ENCODE data around the gene DNAH10. TPM values are rescaled to one million over a fixed set of nuclear protein-coding genes. Genes with fewer than 3 reads are reported as not detected.
A peak's percentile ranks its signal among the peaks of the same experiment; 100 is the strongest.

The DNAH10 gene
- total and polyA plus RNA-seq, 10 of the 15 experiments (the other 5 are each of a cell fraction or from before 2014, with no cell fraction given), result 0.01 to 0.32 (median 0.06) TPM

- Histone ChIP-seq H3K9me3 (replicated peaks; ENCODE audit: control insufficient read depth, insufficient read depth, low read length) (no peaks in the 10 kb centered on the region), H3K4me2 (ENCODE audit: control insufficient read depth, insufficient read depth) (no peak overlapping the region), H4K20me1 (ENCODE audit: control insufficient read depth, insufficient read depth) (no peaks in the 10 kb centered on the region), H2AFZ (ENCODE audit: control insufficient read depth, low read depth, low read length) (no peak overlapping the region), H3K4me3 (no peak overlapping the region), H3K36me3 (ENCODE audit: control insufficient read depth in 2 of 2, insufficient read depth in 2 of 2, low read length in 1 of 2) (no peaks in the 10 kb centered on the region), H3K27ac (ENCODE audit: control insufficient read depth, insufficient read depth) (no peak overlapping the region), H3K9ac (ENCODE audit: control insufficient read depth, insufficient read depth, low read length) (no peak overlapping the region), H3K4me1 (ENCODE audit: control insufficient read depth, insufficient read depth, low read length) (no peaks in the 10 kb centered on the region), H3K27me3 (replicated peaks in 1 of 2; ENCODE audit: control insufficient read depth in 2 of 2, insufficient read depth in 2 of 2, low read length in 1 of 2) (peaks cover 0 to under 1% of the 10 kb centered on the region in 2 experiments; a peak in 1 of 4 replicates), H3K79me2 (ENCODE audit: control insufficient read depth, insufficient read depth, low read length) (no peaks in the 10 kb centered on the region)
- in situ Hi-C loops (cut with MboI), result no loop called here
- FAIRE-seq, result no peak
- TF ChIP-seq STAT1 (conservative IDR thresholded peaks at IDR 0.05) (no peak), WRNIP1 (IDR thresholded peaks at IDR 0.05; ENCODE audit: borderline replicate concordance, low read depth, low read length) (no peak), ZBTB40 (IDR thresholded peaks at IDR 0.05; ENCODE audit: borderline replicate concordance) (peak; percentile 55; the same call in 1 of the 2 replicates), ZNF592 (IDR thresholded peaks at IDR 0.05) (no peak)
- SMC1A ChIA-PET (ENCODE audit: uncharacterized antibody, unreplicated experiment), result no interaction called here
- no peak for ATAC-seq
- WGBS (ENCODE audit: insufficient coverage, insufficient replicate concordance, low lambda C conversion rate, missing lambda C conversion rate), result 59% methylated on average over 2 of the region's 2 CpGs
- intact Hi-C loops (cut with micrococcal nuclease; ENCODE audit: unreplicated experiment), result no loop called here
- CTCF ChIA-PET, result interaction anchor here (0.9 kb wide), 1 partner anchor 61 kb away, joined by 3 read pairs; no protein-coding TSS in a partner anchor
- POLR2A ChIA-PET, result no interaction called here
- RAD21 ChIA-PET (ENCODE audit: unreplicated experiment), result no interaction called here
- no peak for DNase-seq (ENCODE audit: low read depth, low spot score)
- no TSS peak for BruUV-seq (replicated peaks)
Measured at GRCh38 chr12:123923038-123923437, 160.9 kb downstream of the DNAH10 start.
